GM18873 (cell line): ENCODE data around the gene GSTP1.
"Not testable (repeated sequence)": the region's sequence is repeated elsewhere in the genome, so short reads cannot be mapped to it uniquely, and the experiment has no call there.

ENCODE experiments used
- ATAC-seq: cut with Tn5 transposase; IDR thresholded peaks from one replicate; pipeline ENCODE4 v1.9.1; 2021; ENCODE audit warnings: mild to moderate bottlenecking, moderate library complexity, moderate number of reproducible peaks; ENCODE audit not compliant: unreplicated experiment, low FRiP score

Gene GSTP1

GRCh38 chr11:67583247-67584204 lies at the start of gene GSTP1:
TSS of gene GSTP1 (plus strand) at chr11:67583812. CDS start at chr11:67583844, 32 bp downstream.
- no peak for ATAC-seq

GRCh38 chr11:67534070-67534679 lies 49.4 kb upstream of the GSTP1 start:
- ATAC-seq = no peak

- no peak for ATAC-seq
Measured at GRCh38 chr11:67535561-67535960, 48.1 kb upstream of the GSTP1 start.

- ATAC-seq = no peak
Measured at GRCh38 chr11:67538306-67538705, 45.3 kb upstream of the GSTP1 start.

- ATAC-seq = no peak
Measured at GRCh38 chr11:67538823-67539505, 44.6 kb upstream of the GSTP1 start.

- ATAC-seq = no peak
Measured at GRCh38 chr11:67539550-67539949, 44.1 kb upstream of the GSTP1 start.

- ATAC-seq = no peak
Measured at GRCh38 chr11:67541198-67541597, 42.4 kb upstream of the GSTP1 start.

GRCh38 chr11:67542169-67542568 lies 41.4 kb upstream of the GSTP1 start:
- ATAC-seq = no peak

- ATAC-seq = no peak
Measured at GRCh38 chr11:67542971-67543370, 40.6 kb upstream of the GSTP1 start.

- no peak for ATAC-seq
Measured at GRCh38 chr11:67543585-67543984, 40.0 kb upstream of the GSTP1 start.

- ATAC-seq = no peak
Measured at GRCh38 chr11:67544616-67545242, 38.9 kb upstream of the GSTP1 start.

- no peak for ATAC-seq
Measured at GRCh38 chr11:67545280-67545679, 38.3 kb upstream of the GSTP1 start.

- ATAC-seq = not testable (repeated sequence)
Measured at GRCh38 chr11:67548112-67548511, 35.5 kb upstream of the GSTP1 start.

GRCh38 chr11:67548555-67549110 lies 35.0 kb upstream of the GSTP1 start:
- no peak for ATAC-seq

- ATAC-seq = no peak
Measured at GRCh38 chr11:67551127-67551526, 32.5 kb upstream of the GSTP1 start.

GRCh38 chr11:67551697-67552096 lies 31.9 kb upstream of the GSTP1 start:
- ATAC-seq = not testable (repeated sequence)

GRCh38 chr11:67556244-67556643 lies 27.4 kb upstream of the GSTP1 start:
- no peak for ATAC-seq

- ATAC-seq = no peak
Measured at GRCh38 chr11:67558084-67558772, 25.4 kb upstream of the GSTP1 start.

GRCh38 chr11:67561971-67562619 lies 21.5 kb upstream of the GSTP1 start:
- ATAC-seq = peak; percentile 54
